Astrocyte (in vitro differentiated cells and primary cell): ENCODE measurements around the gene LAMTOR5. TPM values are rescaled to one million over a fixed set of nuclear protein-coding genes. Genes with fewer than 3 reads are reported as not detected.
"Not testable (repeated sequence)": the region's sequence is repeated elsewhere in the genome, so short reads cannot be mapped to it uniquely, and the experiment has no call there.

Experiments
- DNase-seq: peaks from one replicate; pipeline ENCODE4 v3.0.0-alpha.2; 2010; ENCODE audit warnings: low read depth
- FAIRE-seq: peaks from 2 replicates; lab custom pipeline; 2011; peaks lifted over from hg19 to GRCh38; lab: Jason Lieb, UNC
- H2AFZ ChIP-seq: 2 replicates; pipeline ENCODE4 v1.6.0; 2012; ENCODE audit warnings: low read depth, low read length, inconsistent platforms
- H3K27ac ChIP-seq: 2 replicates; pipeline ENCODE4 v1.5.1; 2011; ENCODE audit warnings: low read depth, low read length, inconsistent platforms
- H3K27me3 ChIP-seq: 2 replicates; pipeline ENCODE4 v1.6.0; 2011; ENCODE audit warnings: low read length, inconsistent platforms; ENCODE audit not compliant: insufficient read depth
- H3K36me3 ChIP-seq: 2 replicates; pipeline ENCODE4 v1.5.1; 2011; ENCODE audit warnings: low read length, inconsistent platforms; ENCODE audit not compliant: insufficient read depth
- H3K4me1 ChIP-seq: 2 replicates; pipeline ENCODE4 v1.5.1; 2011; ENCODE audit warnings: low read length, inconsistent platforms; ENCODE audit not compliant: insufficient read depth
- H3K4me2 ChIP-seq: 2 replicates; pipeline ENCODE4 v1.6.0; 2012; ENCODE audit warnings: low read length, inconsistent platforms
- H3K4me3 ChIP-seq: 2 replicates; pipeline ENCODE4 v1.5.1; 2011; ENCODE audit warnings: low read depth, mild to moderate bottlenecking, low read length, inconsistent platforms; ENCODE audit not compliant: insufficient read depth
- H3K79me2 ChIP-seq: 2 replicates; pipeline ENCODE4 v1.6.0; 2012; ENCODE audit warnings: mild to moderate bottlenecking, low read length, inconsistent platforms; ENCODE audit not compliant: insufficient read depth
- H3K9ac ChIP-seq: 2 replicates; pipeline ENCODE4 v1.6.0; 2012; ENCODE audit warnings: mild to moderate bottlenecking, low read length, inconsistent platforms
- H3K9me3 ChIP-seq: 2 replicates; pipeline ENCODE4 v1.5.1; 2012; ENCODE audit warnings: low read depth, mild to moderate bottlenecking, low read length, inconsistent platforms; ENCODE audit not compliant: insufficient read depth
- H4K20me1 ChIP-seq: 2 replicates; pipeline ENCODE4 v1.6.0; 2012; ENCODE audit warnings: low read length, inconsistent platforms; ENCODE audit not compliant: insufficient read depth
- H3K27ac Mint-ChIP-seq: one replicate; pipeline ENCODE4 v1.8.0; 2021; ENCODE audit warnings: mild to moderate bottlenecking, mixed read lengths; ENCODE audit not compliant: unreplicated experiment
- H3K27me3 Mint-ChIP-seq: one replicate; pipeline ENCODE4 v1.8.0; 2021; ENCODE audit warnings: low read depth, mixed read lengths; ENCODE audit not compliant: unreplicated experiment
- H3K36me3 Mint-ChIP-seq: one replicate; pipeline ENCODE4 v1.8.0; 2021; ENCODE audit warnings: low read depth, mixed read lengths; ENCODE audit not compliant: unreplicated experiment
- H3K4me1 Mint-ChIP-seq: one replicate; pipeline ENCODE4 v1.8.0; 2021; ENCODE audit warnings: low read depth, mixed read lengths; ENCODE audit not compliant: unreplicated experiment
- H3K4me3 Mint-ChIP-seq: one replicate; pipeline ENCODE4 v1.8.0; 2021; ENCODE audit warnings: mild to moderate bottlenecking, moderate library complexity, mixed read lengths; ENCODE audit not compliant: unreplicated experiment
- H3K9me3 Mint-ChIP-seq: one replicate; pipeline ENCODE4 v1.8.0; 2021; ENCODE audit warnings: mild to moderate bottlenecking, mixed read lengths; ENCODE audit not compliant: unreplicated experiment
- EZH2 ChIP-seq: IDR thresholded peaks from 2 replicates; pipeline ENCODE4 v1.6.1; 2012; ENCODE audit warnings: mild to moderate bottlenecking, low read length, inconsistent platforms; ENCODE audit not compliant: insufficient read depth
- total RNA-seq: library from RNA; stranded (reverse); gene quantifications from 2 replicates; pipeline ENCODE4 v1.2.1, GENCODE V29; 2021
- TF ChIP-seq, protein P1 (sequence below): IDR thresholded peaks from 2 replicates; pipeline ENCODE4 v1.5.1; 2011; ENCODE audit warnings: low read depth, mild to moderate bottlenecking, inconsistent platforms, low read length, moderate library complexity; ENCODE audit not compliant: insufficient read depth

The LAMTOR5 gene
- total RNA-seq, 1 donor from 2014 or later = 126 TPM

DNA sequence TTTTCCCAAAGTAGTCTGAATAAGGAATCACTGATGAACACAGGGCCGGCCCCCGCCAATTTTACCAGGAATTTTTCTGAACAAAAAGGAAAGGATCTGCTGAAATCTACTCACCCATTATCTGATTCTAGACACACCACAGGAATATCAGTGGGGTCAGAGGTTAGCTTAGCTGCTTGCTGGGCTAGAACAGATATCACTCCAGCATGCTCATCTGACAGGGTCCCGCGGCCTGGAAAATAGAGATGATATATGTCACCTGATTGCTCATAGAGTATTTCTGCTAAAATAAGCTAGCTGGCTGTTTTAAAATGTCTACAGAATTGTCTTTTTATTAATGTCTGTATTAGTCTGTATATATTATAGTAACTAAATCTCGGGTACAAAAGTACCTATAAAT, 3.7 kb downstream of the LAMTOR5 start:
- Histone ChIP-seq H3K79me2 (peaks cover 27% of the 10 kb centered on the region), H4K20me1 (no peaks in the 10 kb centered on the region), H3K27ac (no peak overlapping the region), H3K27me3 (no peaks in the 10 kb centered on the region), H3K9me3 (no peaks in the 10 kb centered on the region), H3K9ac (no peak overlapping the region), H3K4me3 (no peak overlapping the region), H2AFZ (no peak overlapping the region), H3K4me1 (peaks cover 3% of the 10 kb centered on the region), H3K4me2 (no peak overlapping the region), H3K36me3 (peaks cover 26% of the 10 kb centered on the region)
- Mint-ChIP-seq H3K4me3 (no peak overlapping the region), H3K9me3 (no peaks in the 10 kb centered on the region), H3K27ac (no peak overlapping the region), H3K36me3 (peaks cover 4% of the 10 kb centered on the region), H3K4me1 (peaks cover 7% of the 10 kb centered on the region), H3K27me3 (no peaks in the 10 kb centered on the region)
- DNase-seq = no peak
- no peak for FAIRE-seq
- TF ChIP-seq, protein P1, sequence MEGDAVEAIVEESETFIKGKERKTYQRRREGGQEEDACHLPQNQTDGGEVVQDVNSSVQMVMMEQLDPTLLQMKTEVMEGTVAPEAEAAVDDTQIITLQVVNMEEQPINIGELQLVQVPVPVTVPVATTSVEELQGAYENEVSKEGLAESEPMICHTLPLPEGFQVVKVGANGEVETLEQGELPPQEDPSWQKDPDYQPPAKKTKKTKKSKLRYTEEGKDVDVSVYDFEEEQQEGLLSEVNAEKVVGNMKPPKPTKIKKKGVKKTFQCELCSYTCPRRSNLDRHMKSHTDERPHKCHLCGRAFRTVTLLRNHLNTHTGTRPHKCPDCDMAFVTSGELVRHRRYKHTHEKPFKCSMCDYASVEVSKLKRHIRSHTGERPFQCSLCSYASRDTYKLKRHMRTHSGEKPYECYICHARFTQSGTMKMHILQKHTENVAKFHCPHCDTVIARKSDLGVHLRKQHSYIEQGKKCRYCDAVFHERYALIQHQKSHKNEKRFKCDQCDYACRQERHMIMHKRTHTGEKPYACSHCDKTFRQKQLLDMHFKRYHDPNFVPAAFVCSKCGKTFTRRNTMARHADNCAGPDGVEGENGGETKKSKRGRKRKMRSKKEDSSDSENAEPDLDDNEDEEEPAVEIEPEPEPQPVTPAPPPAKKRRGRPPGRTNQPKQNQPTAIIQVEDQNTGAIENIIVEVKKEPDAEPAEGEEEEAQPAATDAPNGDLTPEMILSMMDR = no peak
- TF ChIP-seq EZH2 = no peak

DNA sequence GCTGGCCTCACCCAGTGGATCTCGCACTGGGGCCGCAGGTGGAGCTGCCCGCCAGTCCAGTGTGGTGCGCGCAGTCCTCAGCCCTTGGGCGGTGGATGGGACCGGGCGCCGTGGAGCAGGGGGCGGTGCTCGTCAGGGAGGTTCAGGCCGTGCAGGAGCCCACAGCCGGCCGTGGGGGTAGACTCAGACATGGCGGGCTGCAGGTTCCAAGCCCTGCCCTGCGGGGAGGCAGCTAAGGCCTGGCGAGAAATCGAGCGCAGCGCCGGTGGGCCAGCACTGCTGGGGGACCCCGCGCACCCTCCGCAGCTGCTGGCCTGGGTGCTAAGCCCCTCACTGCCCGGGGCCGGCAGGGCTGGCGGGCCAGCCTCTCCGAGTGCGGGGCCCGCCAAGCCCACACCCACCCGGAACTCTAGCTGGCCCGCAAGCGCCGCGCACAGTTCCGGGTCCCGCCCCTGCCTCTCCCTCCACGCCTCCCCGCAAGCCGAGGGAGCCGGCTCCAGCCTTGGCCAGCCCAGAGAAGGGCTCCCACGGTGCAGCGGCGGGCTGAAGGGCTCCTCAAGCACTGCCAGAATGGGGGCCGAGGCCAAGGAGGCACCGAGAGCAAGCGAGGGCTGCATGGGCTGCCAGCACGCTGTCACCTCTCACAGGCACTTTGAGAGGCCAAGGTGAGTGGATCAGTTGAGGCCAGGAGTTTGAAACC, 11.1 kb downstream of the LAMTOR5 start:
- DNase-seq, H3K9me3 Mint-ChIP-seq, H3K9me3 ChIP-seq, H4K20me1 ChIP-seq, H3K27me3 ChIP-seq, H3K9ac ChIP-seq, H3K4me3 ChIP-seq, H3K27ac ChIP-seq, FAIRE-seq, H3K27me3 Mint-ChIP-seq, H3K27ac Mint-ChIP-seq, H3K4me2 ChIP-seq, H3K79me2 ChIP-seq, H3K4me3 Mint-ChIP-seq, H2AFZ ChIP-seq: not testable (repeated sequence)
- peaks cover 17% of the 10 kb centered on the region for H3K36me3 Mint-ChIP-seq
- Histone ChIP-seq H3K4me1 (peaks cover 12% of the 10 kb centered on the region), H3K36me3 (peaks cover 12% of the 10 kb centered on the region)
- peaks cover 17% of the 10 kb centered on the region for H3K4me1 Mint-ChIP-seq

DNA sequence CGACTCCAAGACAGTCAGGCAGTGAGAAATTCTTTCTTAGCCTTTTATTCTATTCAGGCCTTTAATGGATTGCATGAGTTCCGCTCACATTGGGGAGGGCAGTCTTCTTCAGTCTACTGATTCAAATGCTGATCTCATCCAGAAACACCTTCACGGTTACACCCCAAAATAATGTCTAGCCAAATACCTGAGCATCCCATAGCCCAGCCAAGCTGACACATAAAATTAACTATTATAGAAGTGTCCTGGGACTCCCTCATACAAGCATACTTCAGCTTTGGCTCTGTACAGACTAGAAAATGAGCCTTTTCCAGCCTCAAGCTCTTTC, 13.0 kb downstream of the LAMTOR5 start:
- Histone ChIP-seq H3K4me2 (peak overlapping the region; percentile 28), H3K9ac (no peak overlapping the region), H4K20me1 (no peaks in the 10 kb centered on the region), H3K27me3 (no peaks in the 10 kb centered on the region), H3K4me1 (peaks cover 18% of the 10 kb centered on the region), H3K27ac (peak overlapping the region; percentile 9), H3K36me3 (no peaks in the 10 kb centered on the region), H3K79me2 (no peaks in the 10 kb centered on the region), H3K9me3 (no peaks in the 10 kb centered on the region), H3K4me3 (no peak overlapping the region), H2AFZ (no peak overlapping the region)
- FAIRE-seq (no peak), DNase-seq (no peak)
- H3K4me1 Mint-ChIP-seq = peaks cover 26% of the 10 kb centered on the region
- no peak for TF ChIP-seq EZH2
- TF ChIP-seq, protein P1 = no peak
- H3K36me3 Mint-ChIP-seq = peaks cover 14% of the 10 kb centered on the region
- no peak overlapping the region for H3K4me3 Mint-ChIP-seq
- no peaks in the 10 kb centered on the region for H3K27me3 Mint-ChIP-seq
- H3K9me3 Mint-ChIP-seq = peaks cover 2% of the 10 kb centered on the region
- H3K27ac Mint-ChIP-seq = peak overlapping the region; percentile 85
